GM18907 (cell line): ENCODE data around the gene SURF6.
"Not testable (repeated sequence)": the region's sequence is repeated elsewhere in the genome, so short reads cannot be mapped to it uniquely, and the experiment has no call there.

Experiments used
- ATAC-seq: cut with Tn5 transposase; IDR thresholded peaks from one replicate; pipeline ENCODE4 v1.9.1; 2021; ENCODE audit warnings: mild to moderate bottlenecking, moderate library complexity; ENCODE audit not compliant: unreplicated experiment

SURF6 gene

GRCh38 chr9:133335924-133336811 is at the start of gene SURF6:
Gene SURF6 (minus strand): TSS chr9:133336188. CDS start chr9:133336132, 56 bp downstream.
- ATAC-seq, result peak; percentile 82

- no peak for ATAC-seq
These were observed 49.5 kb upstream of the SURF6 start for GRCh38 chr9:133385452-133385851.

GRCh38 chr9:133384736-133385321 is 48.8 kb upstream of the SURF6 start:
- no peak for ATAC-seq

- ATAC-seq, result no peak
These were observed 47.5 kb upstream of the SURF6 start for GRCh38 chr9:133383438-133383837.

- ATAC-seq, result no peak
These were observed 46.6 kb upstream of the SURF6 start for GRCh38 chr9:133382507-133383141.

- ATAC-seq, result no peak
These were observed 44.7 kb upstream of the SURF6 start for GRCh38 chr9:133380734-133381133.

- ATAC-seq, result no peak
These were observed 43.4 kb upstream of the SURF6 start for GRCh38 chr9:133379153-133380086.

- no peak for ATAC-seq
These were observed 42.5 kb upstream of the SURF6 start for GRCh38 chr9:133378408-133378962.

- ATAC-seq, result no peak
These were observed 41.8 kb upstream of the SURF6 start for GRCh38 chr9:133377721-133378216.

GRCh38 chr9:133377280-133377679 is 41.3 kb upstream of the SURF6 start:
- not testable (repeated sequence) for ATAC-seq

GRCh38 chr9:133375724-133376654 is 40.0 kb upstream of the SURF6 start, which contains the start of the genes STKLD1 and SURF4:
Gene STKLD1 (plus strand): TSS chr9:133376366. CDS start chr9:133376474, 108 bp downstream.
Gene SURF4 (minus strand): TSS chr9:133376060. CDS start chr9:133375969, 91 bp downstream.
- ATAC-seq, result peak; percentile 85

GRCh38 chr9:133375116-133375723 is 39.2 kb upstream of the SURF6 start:
- peak; percentile 16 for ATAC-seq

GRCh38 chr9:133374612-133375115 is 38.7 kb upstream of the SURF6 start:
- no peak for ATAC-seq

GRCh38 chr9:133372144-133372543 is 36.2 kb upstream of the SURF6 start:
- no peak for ATAC-seq

- ATAC-seq, result no peak
These were observed 35.3 kb upstream of the SURF6 start for GRCh38 chr9:133371261-133371711.

GRCh38 chr9:133370685-133371084 is 34.7 kb upstream of the SURF6 start:
- ATAC-seq, result no peak

- no peak for ATAC-seq
These were observed 33.9 kb upstream of the SURF6 start for GRCh38 chr9:133369933-133370332.

GRCh38 chr9:133369422-133369821 is 33.4 kb upstream of the SURF6 start:
- ATAC-seq, result no peak
